ENCODE data around the gene AKR7A3.
A peak's percentile ranks its signal among the peaks of the same experiment; 100 is the strongest.
"Not testable (repeated sequence)": the region's sequence is repeated elsewhere in the genome, so short reads cannot be mapped to it uniquely, and the experiment has no call there.

The AKR7A3 gene

DNA sequence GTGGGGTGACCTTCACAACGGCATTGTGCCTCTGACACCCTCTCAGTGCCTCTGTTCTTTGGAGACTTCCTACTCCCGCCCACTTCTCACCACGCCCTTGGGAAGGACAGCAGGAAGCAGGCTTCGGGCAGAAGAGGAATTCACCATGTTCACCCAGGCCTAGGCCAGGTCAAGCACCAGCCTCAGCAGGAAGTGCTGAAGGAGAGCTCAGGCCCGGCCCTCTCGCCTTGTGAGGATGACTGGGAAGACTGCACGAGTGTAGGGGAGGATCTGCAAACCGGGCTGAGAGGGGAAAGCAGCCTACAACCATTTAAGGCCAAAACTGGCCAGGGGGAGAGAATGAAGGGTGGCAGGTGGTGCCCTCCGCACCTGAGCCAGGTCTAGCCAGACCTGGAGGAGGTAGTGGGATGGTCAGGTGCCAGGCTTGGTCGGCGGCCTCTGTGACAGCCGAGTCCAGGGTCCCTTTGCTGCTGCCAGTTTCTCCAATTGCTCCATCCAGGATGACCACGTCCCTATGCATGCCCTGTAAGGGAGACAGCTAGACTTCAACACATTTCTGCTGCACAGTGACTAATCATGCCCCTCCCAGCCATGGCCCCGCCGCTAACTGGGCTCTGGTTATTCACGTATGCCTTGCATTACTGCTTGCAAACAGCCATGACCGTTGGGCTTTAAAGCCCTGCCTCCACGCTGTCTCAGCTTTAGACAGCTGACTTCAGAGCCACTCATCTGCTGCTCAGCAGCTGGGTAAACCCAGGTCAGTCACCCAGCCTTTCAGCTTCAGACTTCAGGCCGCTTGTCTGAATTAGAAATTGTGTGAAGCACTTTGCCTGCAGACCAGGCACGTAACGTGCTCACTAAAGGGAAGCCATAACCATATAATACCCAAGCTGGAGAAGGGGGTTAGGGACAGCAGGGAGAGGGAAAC is 28.1 kb downstream of the AKR7A3 start:
- no peak overlapping the region for H3K4me3 ChIP-seq
- H3K27ac ChIP-seq: peak overlapping the region in 4 of 21 experiments; percentile 2 to 61 (median 40)

DNA sequence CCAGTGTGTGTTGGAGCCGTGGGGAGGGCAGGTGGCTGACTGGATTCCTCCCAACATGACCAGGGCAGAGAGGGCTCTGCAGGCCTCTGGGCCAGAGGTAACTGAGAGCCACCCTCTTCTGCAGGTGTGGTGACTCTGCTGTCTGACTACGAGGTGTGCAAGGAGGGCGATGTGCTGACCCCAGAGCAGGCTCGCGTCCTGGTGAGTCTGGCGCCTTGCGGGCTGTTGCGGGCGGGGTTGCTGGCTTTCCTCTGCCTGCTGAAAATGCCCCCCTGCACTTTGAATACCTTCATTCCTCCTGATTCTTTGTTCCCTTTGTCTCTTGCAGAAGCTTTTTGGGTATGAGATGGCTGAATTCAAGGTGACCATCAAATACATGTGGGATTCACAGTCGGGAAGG is 30.2 kb downstream of the AKR7A3 start:
- H3K27ac ChIP-seq: peak overlapping the region in 1 of 21 experiments; percentile 17

DNA sequence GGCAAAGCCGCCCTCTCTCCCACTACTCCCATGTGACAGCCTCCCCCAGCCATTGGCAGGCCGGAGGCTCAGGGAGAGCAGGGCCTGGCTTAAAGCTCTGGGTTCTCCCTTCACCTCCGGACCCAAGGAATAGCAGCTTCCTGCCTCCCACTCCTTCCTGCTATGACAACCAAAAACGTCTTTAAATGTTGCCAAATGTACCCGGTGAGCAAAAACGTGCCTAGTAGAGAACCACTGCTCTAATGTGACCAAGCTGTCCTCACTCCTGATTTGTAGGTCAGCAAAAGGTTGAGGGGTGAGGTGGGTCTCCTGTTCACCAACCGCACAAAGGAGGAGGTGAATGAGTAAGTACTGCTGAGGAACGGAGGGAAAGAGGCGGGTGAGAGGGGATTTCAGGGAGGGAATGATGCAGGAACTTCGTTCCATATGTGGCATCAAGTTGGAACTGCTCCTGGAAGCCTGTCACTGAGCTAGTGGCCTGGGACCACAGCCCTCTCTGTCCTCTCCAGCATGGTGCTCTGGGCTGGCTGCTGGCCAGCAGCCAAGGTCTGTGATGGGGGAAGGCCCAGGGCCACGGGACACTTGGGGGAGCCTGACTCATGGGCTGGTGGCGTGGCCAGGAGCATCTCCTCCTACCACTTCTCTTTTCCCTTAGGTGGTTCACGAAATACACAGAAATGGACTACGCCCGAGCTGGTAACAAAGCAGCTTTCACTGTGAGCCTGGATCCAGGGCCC is 31.2 kb downstream of the AKR7A3 start:
- Histone ChIP-seq H3K27ac (peak overlapping the region in 3 of 21 experiments; percentile 16 to 19 (median 17)), H3K4me3 (no peak overlapping the region)

More for the DNA sequence above, 30.2 kb downstream of the AKR7A3 start:
- no peak overlapping the region for H3K4me3 ChIP-seq

DNA sequence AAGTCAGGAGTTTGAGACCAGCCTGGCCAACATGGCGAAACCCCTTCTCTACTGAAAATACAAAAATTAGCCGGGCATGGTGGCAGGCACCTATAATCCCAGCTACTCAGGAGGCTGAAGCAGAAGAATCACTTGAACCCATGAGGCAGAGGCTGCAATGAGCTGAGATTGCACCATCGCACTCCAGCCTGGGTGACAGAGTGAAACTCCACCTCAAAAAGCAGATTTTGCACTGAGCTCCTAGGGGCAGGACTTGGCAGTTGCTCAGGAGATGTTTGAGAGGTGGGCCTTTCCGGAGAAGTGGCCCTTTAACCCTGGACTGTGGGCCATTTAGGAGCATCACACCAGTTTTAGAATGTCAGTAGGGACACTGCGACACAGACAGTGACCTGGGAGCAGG is 32.3 kb downstream of the AKR7A3 start:
- not testable (repeated sequence) for H3K4me3 ChIP-seq, H3K27ac ChIP-seq

DNA sequence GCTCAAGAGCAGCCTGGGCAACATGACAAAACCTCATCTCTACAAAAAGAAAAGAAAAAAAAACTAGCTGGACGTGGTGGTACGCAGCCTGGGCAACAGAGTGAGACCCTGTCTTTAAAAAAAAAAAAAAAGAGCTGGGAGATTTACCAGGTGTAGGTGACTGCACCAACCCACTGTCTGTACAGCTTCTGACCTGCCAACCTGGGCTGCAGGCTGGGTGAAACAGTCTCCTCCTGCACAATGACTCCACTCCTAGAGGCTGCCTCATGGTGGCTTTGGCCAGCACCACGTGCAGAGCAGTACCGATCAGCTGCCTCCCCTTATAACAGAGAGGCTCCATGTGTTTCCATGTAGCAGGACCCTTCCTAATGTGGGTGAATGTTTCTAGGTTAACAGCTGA is 33.3 kb downstream of the AKR7A3 start:
- Histone ChIP-seq H3K4me3 (no peak overlapping the region), H3K27ac (no peak overlapping the region)

DNA sequence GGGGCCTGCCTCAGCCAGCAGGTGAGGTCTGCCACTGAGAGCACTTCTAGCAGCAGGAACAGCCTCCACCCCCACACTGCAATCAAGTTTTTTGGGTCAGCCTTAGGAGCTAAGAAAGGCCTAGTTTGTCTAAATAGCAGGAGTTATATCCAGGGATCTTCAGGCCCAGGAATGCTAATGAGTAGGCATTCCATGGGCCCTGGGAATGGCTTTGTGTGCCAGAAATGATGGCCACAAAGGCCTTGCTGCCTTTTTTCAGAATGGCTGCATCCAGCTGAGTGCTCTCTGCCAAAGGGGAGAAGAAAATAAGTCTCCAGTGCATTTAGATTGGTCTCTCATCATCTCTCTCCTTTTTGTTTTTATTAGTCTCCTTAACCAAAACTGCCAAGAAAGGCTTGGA is 34.2 kb downstream of the AKR7A3 start:
- H3K27ac ChIP-seq: no peak overlapping the region
- H3K4me3 ChIP-seq: no peak overlapping the region

DNA sequence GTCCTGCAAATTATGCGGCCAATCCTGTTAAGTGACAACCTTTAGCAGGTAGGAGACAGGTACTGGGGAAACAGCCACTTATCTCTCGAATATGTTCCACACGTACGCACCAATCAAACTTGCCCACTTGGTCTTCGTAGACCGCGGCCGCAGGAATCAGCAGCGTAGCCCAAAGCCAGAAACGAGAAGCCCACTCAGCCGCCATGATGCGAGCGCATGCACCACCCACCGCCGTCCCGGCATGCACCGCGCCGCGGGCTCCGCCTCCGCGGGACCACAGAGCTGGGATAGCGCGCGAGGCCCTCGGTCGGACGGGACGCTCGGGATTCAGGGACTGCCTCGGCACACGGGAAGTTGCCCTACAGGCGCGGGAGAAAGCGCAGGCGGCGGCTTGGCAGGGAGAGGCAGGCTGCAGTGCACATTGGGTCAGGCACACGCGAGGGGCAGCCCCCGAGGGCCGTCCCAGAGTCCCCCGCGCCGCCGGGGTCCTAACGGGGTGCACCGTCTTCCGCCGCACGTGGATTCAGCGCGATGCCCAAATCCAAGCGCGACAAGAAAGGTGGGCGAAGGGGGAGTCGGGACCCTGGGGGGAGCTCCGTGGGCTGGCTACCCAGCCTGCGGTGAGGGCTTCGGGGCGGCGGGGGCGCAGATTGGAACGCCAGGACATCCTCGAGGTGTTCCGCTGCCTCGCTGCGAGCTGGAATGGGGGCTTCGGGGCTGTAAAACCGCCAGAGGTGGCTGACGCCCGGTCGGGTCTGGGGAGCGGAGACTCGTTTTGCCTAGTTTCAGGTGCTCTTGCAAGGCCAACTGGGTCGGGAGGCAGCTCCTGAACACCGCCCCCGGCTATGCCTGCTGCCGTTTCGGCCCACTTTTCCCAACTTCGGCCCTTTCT is 37.0 kb downstream of the AKR7A3 start, which contains the start of the genes EMC1 and MRTO4:
Gene EMC1 (minus strand): TSS at position 220 of the 892 bp plus-strand sequence. CDS start 15 bp downstream, at position 205.
Gene MRTO4 (plus strand): TSS at position 501 of the 892 bp plus-strand sequence. CDS start 31 bp downstream, at position 532.
- H3K4me3 ChIP-seq: peak within 1 kb of the TSS; percentile 70 to 98 (median 85)
- H3K27ac ChIP-seq: peak within 1 kb of the TSS; percentile 85 to 100 (median 98)

DNA sequence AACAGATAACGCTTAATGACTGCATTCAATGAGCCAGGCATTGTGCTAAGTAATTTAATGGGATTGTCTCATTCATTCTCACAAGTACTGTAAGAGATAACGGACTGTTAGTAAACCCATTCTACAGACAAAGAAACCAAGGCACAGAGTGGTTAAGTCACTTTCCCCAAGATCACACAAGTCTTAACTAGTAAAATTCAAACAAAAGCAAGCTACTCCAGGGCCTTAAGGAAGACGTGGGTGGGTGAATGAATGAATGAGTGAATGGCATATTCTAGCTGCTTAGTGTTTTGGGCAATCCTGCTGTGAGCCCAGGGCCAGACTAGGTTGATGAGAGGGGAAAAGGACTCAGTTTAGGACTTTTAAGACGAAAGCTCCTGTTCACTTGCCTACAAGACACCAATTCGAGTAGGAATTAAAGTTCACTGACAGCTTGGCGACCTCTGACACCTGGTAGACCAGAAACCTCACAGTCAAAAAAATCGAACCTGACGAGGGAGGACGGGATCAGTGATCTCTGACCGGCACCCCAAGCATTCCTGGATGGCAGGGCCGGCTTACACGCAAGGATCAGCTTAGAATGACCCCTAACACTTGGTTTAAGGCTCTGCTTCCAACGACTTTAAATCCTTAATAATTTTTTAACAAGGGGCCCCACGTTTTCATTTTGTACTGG is 37.8 kb downstream of the AKR7A3 start:
- Histone ChIP-seq H3K4me3 (peak overlapping the region; percentile 70 to 98 (median 85)), H3K27ac (peak overlapping the region in 20 of 21 experiments; percentile 88 to 100 (median 98))

DNA sequence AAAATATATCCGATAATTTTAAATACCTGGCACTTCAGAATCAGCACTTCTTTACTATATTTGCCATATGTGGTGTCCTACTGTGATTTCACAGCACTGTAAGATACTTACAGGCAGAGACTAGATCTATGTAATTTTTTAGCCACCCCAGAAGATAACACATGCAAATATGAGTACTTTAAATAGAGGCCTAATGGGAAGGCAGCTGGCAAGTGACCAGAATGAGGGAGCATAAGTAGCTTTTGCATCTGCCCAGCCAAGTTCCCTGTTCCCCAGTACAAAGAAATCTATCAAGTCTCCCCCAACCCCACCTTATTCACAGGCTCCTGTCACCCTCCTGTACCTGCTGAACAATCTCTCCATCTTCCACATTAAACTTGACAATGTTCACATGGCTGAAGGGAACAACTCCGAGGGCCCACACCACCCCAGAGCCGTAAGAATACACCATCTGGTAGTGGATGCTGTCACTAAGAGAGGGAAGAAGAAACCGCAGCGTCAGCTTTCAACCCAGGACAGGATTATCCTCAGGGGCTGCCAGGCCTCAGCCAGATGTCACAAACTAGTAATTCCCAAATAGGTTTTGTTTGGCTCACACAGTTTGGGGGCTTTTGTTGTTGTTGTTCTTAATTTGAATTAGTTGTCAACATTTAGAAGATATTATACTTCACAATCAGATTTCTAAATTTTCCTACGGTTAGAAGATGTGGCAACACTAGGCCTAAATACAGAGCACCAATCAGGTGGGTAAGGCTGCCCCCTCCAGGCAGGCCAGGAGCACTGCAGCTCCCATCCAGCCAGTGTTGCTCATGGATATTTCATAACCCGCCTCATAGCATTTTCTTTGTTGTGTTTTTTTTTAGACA is 47.7 kb downstream of the AKR7A3 start:
- Histone ChIP-seq H3K27ac (peak overlapping the region in 1 of 21 experiments; percentile 19), H3K4me3 (no peak overlapping the region)

DNA sequence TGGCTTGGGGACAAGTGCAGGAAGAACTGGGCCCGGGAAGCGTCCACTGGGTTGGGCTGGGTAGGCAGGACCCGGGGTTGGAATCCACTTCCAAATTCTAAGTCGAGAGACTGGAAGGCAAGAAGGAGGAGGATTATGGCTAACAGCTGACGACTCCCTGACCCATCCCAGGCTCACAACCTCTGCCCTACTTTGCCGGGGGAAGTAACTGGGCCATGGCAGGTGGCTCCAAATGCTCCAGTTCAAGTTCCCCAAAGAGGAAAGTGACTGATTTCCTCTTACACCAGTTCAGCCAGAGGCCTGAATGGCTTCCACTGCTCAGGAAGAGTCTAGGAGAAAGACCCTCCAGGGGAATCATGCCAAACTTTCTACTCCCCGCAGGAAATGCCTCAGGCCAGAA is 48.7 kb downstream of the AKR7A3 start:
- Histone ChIP-seq H3K4me3 (no peak overlapping the region), H3K27ac (no peak overlapping the region)

DNA sequence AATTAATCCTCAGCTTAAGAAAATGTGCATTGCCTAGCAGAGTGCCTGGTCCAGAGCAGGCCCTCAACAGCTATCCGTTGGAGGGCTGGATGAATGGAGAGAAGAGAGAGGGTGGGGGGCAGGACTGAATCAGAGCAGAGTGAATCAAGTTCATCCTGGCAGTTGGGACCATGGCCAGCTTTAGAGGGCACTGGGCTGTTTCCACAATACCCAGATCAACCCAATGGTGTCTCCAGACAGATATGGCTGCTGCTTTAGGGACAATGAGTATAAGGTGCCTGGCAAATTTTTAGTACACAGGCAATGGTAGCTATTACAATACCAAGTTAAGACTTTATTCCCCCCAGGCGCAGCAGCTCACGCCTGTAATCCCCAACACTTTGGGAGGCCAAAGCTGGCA is 54.3 kb downstream of the AKR7A3 start:
- H3K27ac ChIP-seq: no peak overlapping the region
- H3K4me3 ChIP-seq: no peak overlapping the region
